NCI-H1105 (cell line): Measurements from ENCODE around the gene PARP16.

Experiments
- DNase-seq: peaks from one replicate; lab custom pipeline; 2025; lab: John Stamatoyannopoulos, UW

PARP16 gene, protein sequence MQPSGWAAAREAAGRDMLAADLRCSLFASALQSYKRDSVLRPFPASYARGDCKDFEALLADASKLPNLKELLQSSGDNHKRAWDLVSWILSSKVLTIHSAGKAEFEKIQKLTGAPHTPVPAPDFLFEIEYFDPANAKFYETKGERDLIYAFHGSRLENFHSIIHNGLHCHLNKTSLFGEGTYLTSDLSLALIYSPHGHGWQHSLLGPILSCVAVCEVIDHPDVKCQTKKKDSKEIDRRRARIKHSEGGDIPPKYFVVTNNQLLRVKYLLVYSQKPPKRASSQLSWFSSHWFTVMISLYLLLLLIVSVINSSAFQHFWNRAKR

DNA sequence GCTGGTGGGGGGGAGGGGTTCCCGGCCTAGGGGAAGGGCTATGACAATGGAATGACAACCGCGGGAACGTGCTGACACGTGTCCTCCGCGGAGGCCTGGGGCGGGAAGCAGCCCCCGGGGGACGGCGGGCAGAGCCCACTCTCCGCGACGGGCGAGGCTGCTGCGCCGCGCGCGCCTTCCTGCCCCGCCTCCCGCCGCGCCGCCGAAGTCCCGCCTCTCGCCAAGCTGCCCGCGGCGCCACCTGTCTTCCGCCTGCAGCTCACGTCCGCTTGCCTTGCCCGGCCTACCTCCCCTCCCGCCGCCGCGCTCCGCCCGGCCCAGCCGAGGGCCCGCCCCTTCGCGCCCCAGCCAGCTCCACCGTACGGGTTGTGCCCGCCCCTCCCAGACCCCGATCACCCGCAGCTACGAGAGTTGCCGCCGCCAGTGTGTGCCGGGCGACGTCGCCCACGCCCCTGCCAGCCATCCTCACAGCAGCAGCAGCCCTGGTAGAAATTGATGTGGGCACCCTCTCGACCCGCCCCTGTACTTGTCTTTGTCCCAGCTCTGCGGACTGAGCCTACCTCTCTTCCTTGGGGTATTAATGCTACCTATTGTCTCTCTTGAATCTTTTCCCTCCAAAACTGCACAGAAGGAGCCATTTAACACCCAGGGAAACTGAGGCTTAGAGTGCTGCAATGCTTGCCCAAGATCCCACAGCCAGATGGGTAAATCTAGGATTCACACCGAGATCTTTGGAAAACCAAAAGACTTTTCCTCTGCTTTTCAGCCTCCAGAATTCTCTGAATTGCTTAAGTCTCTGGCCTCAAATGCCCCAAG lies at the start of gene PARP16:
TSS of gene PARP16 (minus strand) at position 180 of the 816 bp plus-strand sequence. CDS start 457 bp downstream, outside the sequence.
- peak; percentile 97 for DNase-seq

DNA sequence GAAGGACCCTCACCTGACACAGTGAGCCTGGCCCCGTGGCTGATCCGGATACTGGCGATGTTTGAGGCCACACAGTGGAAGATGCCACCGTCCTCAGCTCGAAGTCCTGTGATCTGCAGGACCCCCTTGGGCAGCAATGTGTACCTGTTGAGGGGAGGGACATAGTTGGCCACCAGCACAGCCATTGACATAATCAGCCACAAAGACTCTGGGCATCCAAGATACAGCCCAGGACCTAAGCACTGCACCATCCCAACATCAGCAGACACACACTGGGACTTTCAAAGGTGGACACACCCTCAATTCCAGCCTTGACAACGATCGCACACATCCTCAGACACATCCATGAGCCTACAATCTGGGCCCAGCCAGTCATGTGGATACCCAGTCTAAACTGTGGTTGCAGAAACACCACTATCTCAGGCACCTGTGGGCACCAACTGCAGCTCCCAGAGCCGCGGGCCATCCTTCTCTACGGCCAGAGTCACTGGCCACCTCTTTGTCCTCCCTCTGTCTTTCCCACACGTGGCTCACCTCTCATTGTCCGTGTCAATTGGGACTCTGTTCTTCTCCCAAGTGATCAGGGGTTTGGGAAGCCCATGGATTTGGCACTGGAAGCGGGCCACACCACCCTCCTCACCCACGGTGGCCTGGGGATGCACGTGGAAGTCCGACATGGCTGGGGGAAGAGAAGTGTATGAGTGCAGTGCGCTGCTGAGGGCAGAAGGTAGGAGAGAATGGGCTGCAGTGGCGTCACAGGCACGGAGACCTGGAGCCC lies 48.8 kb upstream of the PARP16 start:
- no peak for DNase-seq

DNA sequence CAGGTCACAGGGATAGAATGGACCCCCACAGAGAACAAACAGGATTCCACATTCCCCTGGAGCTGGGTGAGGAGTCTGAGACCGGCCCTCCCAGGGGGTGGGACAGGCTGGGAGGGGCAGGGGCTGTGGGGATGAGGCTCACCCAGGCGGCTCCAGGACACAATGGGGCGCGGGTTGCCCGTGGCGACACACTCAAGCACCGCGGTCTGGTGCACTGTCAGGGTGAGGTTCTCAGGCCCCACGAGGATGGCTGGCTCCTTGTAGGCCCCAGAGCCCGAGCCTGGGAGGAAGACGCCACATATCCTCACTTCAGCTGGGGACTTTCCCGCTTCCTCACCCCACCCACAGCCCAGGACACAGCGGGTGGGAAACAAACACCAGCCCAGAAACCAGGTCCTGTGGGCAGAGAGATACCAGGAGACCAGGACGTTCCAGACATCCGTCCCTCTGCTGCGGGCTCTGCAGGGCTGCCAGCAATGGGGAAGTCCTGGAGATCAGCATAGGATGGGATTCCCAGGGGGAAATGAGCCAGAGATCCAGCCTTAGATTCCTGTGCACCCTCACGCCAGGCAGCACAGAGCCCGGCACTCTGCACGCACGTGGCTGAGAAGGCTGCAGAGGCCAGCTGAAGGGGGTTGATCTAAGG lies 48.0 kb upstream of the PARP16 start:
- peak; percentile 11 for DNase-seq

DNA sequence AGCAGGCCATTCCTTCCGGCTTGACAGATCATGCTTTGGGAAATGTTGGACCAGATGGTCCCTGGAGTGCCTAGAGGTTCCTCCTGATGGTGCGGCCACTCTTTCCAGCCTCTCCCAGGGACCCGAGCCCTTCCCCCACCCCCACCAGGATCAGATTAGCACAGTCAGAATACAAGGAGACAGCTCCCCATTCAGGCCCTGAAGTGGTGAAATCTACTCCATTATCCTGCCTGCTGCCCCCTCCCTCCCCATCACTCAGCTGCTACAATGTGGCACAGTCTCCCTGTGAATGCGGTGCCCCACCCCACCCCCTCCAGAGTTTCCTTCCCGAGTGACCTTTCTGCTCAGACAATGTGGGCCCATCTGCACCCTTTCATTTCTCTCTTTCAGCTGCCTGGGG lies 47.2 kb upstream of the PARP16 start:
- DNase-seq = no peak

DNA sequence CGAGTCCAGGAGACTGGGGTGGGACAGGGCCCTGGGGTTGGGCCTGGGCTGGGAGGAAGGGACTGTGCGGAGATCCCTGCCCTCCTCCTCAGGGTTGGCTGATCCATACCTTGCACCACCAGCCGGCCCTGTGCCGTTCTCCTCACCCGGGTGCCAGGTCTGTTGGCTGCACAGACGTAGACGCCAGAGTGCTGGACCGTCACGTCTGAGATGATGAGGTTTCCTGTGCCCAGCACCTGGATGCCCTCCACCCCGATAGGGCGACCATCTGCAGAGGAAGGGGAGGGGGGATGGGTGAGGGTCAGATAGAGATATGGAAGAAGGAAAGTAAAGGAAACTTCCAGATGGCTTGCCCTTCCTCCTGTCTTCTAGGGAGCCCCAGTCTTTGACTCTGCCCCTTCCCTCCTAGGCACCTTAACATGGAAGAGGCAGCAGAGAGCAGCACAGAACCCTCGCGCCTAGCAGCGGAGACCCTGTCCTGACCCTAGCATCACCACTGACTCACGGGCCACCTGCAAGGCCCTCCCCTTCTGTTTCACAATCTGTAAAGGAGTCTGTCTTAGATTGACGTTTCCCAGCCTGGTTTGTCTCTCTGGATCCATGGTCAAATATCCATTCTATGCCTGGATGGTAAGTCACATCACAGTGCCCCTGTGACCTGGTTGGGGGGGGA lies 46.6 kb upstream of the PARP16 start:
- no peak for DNase-seq

DNA sequence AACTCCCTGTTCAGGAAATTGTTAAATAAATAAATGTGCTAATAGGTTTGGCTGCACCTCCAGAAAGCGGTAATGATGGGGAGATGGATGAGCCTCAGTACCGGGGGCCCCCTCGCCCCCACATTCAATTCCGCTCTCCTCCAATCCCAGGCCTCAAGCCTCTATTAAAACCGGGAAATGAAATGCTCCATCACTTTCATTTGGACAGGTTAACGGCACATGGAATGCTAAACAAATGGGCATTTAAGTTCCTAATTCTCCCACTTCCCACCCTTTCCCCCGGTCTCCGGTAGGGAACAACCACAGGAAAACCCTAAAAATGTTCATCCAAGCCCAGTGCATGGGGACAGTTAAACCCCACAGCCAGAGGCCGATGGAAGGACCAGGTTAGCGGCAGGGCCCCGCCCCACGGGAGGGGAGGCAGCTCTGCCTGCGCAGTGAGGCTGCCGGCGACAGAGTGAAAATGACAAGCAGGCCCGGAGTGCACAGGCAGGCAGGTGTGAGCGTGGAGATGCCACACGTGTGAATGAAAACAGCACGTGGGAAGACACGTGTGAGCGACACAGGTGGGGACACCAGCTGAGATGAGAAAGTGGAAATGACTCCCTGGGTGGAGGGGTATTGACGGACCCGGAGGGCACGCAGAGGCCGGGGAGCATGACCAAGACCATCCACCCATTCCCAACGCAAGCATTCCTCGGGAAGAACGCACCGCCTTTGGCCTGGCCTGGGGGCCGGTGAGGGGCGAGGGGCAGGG lies 45.9 kb upstream of the PARP16 start:
- no peak for DNase-seq

DNA sequence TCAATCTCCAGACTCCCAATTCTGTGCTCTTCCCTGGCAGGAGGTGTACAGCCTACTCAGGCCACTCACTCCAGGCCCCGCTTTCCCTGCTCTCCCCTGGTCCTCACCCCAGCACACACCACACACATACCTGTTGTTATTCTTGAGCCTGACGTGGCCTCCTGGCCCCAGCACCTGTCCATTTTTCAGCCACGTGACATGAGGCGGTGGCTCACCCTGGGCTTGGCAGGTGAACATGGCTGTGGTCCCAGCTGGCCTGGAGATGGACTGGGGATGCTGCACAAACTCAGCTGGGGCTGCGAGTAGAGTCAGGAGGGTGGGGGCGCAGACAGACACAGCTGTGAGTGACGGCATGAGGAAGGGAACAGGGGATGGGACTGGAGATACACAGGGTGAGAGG lies 45.1 kb upstream of the PARP16 start:
- DNase-seq = no peak

DNA sequence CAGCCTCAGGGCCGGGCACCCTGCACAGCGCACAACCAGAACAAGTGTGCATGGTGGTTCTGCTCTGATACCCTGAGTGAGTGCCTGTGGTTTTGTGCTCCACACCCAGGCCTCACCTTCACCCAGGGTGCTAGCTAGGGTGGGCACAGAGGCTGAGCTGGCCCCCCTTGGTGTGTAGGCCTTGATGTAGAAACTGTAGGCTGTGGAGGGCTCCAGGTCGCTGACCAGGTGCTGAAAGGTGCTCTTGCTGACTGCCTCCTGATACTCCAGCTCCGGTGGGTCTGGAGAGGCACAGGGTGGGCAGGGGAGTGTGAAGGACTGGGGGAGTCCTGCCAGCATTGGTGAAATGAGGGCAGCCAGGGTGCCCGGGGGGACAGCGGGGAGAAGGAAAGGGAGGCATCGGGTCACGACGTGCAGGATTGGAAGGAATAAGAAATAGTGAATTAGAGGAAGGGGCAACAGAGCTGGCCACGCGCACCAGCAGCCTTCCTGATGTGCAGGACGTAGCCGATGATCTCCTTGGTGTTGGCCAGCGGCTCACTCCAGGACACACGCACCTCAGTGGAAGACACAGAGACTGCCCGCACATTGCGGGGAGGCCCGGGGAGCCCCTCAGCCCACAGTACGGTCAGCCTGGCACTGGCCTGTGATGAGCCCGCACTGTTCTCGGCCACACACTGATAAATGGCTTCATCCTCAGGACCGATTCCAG lies 44.4 kb upstream of the PARP16 start:
- DNase-seq = no peak

DNA sequence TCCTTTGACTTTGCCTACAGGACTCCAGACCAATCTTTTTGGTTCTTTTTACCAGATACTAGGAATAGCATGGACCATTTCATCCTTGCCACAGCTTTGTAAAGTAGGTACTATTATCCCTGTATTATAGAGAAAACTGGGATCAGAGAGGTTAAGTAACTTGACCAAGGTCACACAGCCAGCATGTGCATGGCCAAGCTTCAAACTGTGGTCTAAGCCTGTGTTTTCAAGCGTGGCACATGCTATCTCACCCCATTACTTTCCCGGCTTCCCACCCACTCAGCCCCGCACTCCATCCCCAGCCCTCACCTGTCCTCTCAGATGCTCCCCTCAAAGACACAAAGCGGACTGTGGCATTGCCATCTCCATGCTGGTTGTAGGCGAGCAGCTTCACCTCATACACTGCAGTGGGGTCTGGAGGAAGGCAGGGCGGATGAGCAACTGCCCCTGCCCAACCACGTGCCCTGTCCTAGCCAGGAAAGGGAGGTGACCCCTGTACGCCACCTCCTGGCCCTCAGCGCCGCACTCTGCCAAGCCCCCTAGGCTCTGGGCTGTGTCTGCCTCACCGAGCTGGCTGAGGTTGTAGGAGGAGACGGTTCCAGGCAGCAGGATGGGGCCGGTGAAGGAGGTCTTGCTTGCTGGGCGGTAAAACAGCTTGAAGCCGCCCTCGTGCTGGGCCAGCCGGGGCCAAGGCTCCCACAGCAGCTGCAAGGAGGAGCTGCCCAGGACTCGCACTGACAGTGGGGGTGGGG lies 43.5 kb upstream of the PARP16 start:
- no peak for DNase-seq

DNA sequence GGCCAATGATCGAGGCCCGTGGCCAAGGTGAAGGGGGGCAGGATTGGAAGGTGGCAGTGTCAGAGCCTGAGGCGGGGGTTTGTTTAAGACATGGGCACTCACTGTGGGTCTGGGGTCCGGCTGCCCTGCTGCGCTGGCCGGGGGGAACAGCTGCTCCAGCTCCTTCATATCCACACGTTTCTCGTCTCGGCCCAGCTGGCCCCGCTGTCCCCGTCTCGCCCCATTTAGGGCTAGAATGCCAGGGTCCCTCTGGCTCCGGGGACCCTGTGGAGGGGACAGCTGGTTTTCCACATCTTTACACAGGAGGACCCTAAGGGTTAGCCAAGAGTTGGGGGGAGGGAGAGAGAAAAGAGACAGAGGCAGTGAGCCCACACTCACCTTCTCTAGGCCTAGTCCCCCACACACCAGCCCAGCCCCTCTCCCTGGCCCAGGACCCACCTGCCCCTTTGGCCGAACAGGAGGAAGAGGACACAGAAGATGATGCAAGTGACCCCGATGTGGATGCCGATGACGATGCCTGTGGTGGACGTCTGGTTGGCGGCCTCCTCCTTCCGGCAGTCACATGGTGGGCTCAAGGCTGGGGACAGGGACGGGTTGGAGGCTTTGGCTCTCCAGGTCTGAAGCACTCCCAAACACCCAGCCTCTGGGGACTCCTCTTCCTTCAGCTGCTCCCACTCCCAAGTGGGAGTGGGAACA lies 42.8 kb upstream of the PARP16 start:
- DNase-seq = no peak

DNA sequence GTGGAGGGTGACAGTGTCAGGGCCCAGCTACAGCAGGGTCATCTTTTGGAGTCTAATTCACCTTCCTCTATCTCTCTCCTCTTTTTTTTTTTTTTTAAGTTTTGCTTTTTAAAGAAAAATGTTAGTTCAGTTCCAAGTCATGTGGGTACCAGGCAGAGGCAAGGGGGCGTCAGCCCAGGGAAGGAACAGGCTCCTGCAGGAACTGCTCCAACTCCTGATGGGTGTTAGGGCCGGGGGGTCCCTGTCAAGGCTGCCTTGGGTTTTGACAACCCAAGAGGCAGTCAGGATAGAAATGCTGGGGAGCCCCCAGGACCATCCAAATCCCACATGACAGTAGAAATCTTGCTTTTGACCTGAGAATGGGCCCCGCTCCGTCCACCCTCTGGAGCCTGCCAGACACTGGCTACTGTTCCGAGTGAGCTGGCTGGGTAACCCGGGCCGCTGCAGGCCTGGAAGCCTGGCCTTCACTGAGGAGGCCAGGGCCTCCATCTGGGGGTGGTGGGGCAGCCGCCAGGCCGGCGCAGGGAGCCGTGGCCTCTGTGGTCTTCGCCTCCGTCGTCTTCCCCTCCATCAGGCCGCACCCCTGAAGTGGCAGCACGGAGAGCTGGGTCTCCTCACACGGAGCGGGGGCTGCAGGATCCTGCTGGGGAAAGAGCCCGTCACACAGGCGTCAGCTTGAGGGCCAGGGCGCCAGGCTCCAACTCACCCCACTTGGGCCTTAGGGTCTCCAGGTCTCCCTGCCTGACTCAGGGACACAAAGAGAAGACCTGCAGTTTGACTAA lies 42.0 kb upstream of the PARP16 start:
- DNase-seq = no peak

DNA sequence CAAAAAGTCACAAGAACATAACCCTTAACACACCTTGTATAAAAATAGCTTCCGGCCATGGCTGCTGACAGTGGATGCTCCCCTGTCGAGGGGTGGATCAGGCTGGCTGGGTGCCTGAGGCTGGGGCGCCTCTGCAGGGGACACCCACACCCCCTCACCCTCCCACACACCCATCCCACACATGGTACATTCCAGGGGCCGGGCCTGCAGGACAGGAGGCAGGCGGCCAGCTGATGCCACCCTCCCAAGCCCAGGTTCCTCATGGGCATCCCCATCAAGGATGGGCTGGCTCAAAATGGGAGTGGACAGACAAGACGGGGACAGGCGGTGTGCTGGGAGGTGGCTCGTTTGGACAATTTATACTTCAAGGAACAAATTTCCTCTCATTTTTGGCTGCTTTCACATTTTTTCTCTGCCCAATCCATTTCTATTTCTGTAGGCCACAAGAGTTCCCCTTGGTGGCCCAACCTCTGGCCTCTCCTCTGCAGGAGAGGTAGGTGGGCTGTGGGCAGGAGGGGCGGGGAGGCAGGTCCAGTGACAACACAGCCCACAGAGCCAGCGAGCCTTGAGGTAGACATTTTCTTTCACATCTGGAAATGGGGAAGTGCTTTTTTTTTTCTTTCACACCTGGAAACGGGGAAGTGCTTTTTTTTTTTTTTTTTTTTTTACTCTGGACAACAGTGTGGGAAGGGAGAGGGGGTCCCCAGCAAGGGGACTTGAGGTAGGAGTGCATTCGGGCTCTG lies 41.1 kb upstream of the PARP16 start:
- no peak for DNase-seq

DNA sequence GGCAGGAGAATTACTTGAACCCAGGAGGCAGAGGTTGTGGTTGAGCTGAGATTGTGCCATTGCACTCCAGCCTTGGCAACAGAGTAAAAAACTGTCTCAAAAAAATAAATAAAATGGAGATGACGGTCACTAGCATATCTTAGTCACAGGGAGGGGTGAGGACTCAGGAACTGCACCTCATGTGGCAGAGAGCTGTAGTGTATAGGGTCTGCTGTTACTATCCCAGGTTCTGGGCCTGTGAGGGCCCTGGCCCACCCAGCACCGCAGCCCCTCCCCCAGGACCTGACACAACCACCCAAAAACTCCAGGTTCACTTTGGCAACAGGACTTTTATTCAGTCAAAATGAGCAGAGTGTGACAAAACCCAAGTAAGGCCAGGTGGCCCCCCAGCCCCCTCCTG lies 40.1 kb upstream of the PARP16 start:
- no peak for DNase-seq

DNA sequence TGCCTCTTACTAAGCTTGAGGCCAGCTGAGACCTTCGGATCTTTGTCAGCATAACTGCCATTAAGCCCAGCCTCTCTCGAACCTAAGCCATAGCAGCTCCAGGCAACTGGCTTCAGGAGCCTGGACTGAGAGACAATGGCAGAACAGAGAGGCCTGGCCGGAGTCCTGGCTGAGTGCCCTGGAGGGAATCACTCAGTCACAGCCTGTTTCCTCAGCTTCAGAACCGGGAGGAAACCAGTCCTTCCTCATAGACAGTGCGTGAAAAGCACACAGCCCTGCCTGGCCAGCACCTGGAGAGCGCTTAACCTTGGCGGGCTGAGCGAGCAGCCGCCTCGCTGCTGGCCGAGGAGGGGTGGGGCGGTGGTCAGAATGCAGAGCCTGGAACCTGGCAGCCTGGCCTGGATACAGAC lies 39.4 kb upstream of the PARP16 start:
- no peak for DNase-seq

DNA sequence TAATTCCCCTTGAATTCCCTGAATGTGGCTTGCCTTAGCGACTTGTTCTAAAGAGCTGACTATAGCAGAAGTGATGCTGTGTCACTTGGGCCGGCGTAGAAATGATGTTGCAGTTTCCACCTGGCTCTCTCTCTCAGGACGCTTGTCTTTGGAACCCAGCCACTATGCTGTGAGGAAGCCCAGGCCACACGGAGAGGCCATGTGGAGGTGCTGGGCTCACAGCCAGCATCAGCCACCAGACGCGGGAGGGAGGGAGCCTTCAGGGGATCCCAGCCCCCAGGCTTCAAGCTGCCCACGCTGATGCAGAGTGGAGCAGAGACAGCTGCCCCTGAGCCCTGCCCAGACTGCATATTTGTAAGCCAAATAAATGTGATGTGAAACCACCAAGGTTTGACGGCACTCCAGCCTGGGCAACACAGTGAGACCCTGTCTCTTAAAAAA lies 36.4 kb upstream of the PARP16 start:
- peak; percentile 97 for DNase-seq

DNA sequence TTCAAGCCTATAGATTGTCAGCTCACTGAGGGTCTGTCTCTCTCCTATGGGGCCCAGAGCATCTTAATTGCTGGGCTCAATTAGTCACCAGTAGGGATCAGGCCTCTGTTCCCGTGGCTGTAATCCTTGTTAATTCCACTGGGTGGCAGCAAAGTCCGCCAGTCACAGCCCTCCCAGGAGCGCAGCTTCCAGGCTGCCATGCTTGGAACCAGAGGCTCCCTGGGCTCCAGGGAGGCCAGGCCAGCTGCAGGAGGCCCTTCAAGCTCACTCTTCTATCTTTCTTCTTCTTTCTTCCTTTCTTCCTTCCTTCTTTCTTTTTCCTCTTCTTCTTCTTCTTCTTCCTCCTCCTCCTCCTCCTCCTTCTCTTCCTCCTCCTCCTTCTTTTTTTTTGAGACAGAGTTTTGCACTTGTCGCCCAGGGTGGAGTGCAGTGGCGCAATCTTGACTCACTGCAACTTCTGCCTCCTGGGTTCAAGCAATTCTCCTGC lies 32.2 kb upstream of the PARP16 start:
- DNase-seq = peak; percentile 72

DNA sequence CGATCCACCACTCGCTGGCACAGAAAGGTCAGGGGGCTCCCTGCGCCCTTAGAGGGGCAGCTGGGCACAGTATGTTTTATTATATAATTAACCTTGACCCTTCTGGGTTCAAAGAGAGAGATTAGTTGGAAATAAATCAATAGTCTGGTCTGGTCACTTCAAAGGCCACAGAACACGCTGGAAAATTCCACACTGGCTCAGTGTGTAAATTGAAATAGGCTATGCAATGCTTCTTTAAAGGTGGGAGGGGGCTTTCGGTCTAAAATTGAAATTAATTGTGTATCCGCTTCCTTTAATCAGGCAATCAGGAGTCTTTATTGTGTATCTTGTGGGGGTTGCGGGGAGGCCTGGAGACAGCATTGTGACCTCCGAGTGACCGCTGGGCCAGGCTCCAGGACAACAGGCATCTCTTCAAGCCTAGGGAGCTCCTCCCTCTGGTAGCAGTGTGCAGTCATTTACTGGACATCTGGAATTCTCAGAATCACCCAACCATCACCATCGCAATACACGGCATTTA lies 25.8 kb upstream of the PARP16 start:
- no peak for DNase-seq
